HG02759 (cell line): Measurements from ENCODE around the gene RFTN1.
A peak's percentile ranks its signal among the peaks of the same experiment; 100 is the strongest.

Source experiments
- ATAC-seq: cut with Tn5 transposase; IDR thresholded peaks from one replicate; pipeline ENCODE4 v1.9.1; 2021; ENCODE audit warnings: mild to moderate bottlenecking, moderate library complexity; ENCODE audit not compliant: unreplicated experiment

Gene RFTN1

DNA sequence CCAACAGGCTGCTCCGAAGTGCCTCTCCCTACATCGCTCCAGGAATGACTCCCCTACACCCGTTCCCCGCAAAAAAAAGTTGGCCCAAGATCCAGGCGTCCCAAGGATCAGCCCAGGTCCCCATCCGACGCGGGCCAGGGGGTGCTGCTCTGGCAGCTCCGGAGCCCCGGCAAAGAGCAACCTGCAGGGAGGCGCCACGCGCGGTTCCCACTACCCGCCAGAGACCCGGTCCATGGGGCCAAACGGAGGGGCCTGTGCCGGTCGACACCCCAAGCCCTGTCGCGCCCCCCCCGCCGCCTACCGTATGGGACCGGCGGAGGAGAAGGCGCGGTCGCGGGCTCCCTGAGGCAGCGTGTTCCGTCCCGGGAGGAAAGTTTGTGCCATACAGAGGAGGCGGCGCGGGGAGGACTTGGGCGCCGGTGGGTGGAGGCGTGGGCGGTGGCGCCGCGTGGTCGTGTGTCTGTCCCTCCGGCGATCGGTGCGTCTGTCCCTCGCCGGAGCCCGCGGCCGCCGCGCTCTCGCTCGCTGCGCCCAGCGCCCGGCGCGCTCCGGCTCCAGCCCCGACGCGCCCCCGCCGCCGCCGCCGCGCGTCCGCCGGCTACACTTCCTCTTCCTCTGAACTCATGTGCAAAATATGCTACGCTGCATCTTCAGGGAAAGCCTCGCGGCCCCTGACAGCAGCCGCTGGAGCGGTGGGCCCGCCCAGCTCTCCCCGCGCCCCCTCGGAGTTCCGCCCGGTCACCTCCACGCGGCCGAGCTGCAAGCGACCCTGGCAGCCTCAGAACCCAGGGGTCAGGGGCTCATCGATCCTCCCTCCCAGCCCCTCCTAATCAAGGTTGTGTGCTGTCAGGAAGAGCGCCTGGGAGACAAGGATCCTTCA lies at the start of gene RFTN1:
TSS of gene RFTN1 (minus strand) at position 559 of the 880 bp plus-strand sequence. CDS start 19,830 bp downstream, outside the sequence.
- no peak for ATAC-seq

DNA sequence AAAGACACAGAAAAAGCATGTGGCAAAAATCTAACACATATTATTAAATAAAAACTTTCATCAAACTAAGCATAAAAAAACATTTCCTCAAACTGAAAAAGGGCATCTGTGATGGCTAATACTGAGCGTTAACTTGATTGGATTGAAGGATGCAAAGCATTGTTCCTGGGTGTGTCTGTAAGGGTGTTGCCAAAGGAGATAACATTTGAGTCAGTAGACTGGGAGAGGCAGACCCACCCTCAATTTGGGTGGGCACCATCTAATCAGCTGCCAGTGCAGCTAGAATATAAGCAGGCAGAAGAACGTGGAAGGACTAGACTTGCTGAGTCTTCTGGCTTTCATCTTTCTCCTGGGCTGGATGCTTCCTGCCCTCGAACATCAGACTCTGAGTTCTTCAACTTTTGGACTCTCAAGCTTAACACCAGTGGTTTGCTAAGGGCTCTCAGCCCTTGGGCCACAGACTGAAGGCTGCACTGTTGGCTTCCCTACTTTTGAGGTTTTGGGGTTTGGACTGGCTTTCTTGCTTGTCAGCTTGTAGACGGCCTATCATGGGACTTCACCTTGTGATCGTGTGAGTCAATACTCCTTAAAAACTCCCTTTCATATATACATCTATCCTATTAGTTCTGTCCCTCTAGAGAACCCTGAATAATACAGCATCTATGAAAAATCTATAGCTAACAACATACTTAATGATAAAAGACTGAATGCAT lies 46.3 kb upstream of the RFTN1 start:
- ATAC-seq: no peak

DNA sequence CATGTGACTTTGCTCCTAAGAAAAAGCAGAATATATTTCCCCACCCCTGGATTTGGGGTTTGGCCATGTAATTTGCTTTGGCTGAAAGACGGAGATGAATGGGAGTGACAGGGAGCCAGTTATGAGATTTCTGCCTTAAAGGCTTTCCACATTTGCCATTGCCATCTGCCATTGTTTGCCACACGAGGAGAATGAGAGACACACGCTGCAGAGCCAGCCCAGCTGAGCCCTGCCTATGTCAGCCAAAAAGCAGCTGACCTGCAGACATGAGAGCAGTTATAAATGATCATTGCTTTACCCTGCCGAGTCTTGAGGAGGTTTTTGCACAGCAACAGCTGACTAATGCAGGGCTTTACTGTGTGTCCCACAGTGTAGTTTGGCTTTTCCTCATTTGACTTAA lies 40.6 kb upstream of the RFTN1 start:
- no peak for ATAC-seq

GRCh38 chr3:16552757-16553156 lies 39.3 kb upstream of the RFTN1 start:
- ATAC-seq: no peak

DNA sequence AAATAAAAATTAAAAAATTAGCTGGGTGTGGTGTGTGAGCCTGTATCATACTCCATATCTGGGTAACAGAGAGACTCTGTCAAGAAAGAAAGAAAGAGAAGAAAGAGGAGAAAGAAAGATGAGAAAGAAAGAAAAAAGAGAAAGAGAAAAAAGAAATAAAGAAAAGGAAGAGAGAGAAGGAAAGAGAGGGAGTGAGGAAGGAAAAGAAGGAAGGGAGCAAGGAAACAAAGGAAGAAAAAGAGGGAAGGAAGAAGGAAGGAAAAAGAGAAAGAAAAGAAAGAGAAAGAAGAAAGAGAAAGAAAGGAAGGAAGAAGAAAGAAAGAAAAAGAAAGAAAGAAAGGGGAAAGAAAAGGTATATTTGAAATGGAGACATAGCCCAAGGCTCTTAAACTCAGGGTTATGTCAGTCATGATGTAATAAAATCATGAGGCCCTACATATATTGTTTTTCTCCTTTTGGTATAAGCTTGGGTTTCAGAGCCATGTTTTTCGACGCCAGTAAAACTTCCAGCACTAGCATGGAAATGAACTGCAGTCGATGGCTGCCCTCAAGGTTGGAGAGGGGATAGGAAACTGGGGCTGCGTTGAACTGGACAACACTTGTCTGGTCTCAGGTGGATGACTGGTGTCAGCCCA lies 38.0 kb upstream of the RFTN1 start:
- ATAC-seq: no peak

DNA sequence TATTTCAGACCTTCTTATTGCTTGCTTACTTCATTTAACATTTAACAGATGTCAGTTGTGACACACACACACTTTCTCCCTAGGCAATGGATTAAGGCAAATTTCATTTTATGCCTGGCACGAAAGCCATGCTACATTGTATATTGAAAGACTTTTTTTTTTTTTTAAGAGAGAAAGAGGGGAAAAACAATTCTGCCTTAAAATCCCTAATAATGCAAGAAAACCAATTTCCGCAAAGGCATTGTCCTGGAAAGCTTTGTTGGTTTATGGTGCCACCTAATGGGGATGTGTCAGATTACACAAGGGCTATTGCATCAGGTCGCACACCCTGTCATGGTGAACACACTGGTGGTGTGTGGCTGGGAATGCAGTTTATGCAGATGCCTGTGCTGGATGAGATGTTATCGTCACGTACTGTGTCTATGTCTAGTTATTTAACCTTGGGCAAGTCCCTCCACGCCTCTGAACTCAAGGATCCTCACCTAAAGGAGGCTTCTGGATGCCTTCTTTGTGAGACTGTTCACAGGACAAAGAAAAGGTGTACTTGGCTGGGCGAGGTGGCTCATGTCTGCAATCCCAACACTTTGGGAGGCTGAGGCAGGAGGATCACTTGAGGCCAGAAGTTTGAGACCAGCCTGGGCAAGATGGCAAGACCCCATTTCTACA lies 37.3 kb upstream of the RFTN1 start:
- ATAC-seq: peak; percentile 92

GRCh38 chr3:16550305-16550675 lies 36.8 kb upstream of the RFTN1 start:
- peak; percentile 30 for ATAC-seq

- no peak for ATAC-seq
Measured at GRCh38 chr3:16548721-16549120, 35.2 kb upstream of the RFTN1 start.

GRCh38 chr3:16547561-16548357 lies 34.3 kb upstream of the RFTN1 start:
- no peak for ATAC-seq

DNA sequence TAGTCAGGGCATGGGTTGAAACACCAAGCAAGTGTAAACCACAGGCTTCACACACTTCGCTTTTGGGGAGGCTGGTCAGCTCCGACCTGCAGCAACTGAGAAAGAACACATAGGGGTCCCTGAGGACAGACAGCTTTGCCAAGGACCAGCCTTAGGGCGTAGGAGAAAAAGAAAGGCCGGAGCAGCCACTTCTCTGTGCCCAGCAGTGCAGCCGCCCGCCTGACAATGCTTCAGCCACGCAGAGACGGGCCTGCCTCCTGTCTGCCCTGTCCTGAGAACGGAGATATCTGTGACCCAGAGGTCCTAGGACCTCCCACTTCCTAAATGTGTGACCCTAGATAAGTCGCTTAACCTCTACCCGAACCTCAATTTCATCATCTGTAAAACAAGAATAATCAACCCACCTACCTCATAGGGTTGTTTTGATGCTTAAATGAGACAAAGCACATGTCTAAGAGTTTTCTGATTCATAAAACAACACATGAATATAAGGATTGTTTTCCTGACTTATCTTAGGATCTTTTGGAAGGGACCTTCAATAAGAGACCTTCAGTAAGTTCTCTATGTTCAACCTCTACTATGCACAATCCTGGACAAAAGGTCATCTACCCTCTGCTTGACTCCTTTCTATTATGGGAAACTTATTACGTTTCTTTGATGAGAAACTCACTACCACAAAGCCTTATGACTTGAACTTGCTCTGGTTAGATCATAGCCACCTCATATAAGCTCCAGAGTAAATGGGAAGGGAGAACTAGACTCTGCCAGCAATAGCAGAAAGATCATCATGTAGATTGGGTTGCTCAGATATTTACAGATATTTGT lies 32.9 kb upstream of the RFTN1 start:
- ATAC-seq: no peak

DNA sequence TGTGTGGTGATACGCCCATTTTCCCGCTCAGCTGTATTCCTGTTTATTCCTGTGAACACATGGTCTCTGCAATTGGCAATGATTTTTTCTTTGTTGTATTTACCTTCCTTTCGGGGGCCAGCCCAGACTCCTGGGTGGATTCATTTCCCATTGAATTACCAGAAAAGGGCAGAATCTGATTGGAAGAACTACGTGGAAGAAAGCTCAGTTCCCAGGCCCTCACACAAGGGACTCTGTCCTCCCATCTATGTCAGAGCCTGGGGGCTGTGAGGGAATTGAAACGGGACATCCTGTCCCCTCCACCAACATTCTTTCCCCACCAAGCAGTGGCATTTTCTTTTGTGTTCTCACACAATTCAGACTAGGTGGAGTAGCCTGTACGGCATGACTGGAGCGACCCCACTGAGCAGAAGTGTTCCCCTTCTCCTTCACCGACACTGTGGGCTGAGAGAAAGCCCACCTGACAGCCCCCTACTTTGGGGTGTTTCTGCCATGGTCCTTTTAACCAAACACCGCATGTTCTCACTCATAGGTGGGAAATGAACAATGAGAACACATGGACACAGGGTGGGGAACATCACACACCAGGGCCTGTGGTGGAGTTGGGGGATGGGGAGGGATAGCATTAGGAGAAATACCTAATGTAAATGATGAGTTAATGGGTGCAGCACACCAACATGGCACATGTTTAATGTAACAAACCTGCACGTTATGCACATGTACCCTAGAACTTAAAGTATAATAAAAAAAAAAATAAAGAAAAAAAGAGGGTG lies 32.1 kb upstream of the RFTN1 start:
- no peak for ATAC-seq

DNA sequence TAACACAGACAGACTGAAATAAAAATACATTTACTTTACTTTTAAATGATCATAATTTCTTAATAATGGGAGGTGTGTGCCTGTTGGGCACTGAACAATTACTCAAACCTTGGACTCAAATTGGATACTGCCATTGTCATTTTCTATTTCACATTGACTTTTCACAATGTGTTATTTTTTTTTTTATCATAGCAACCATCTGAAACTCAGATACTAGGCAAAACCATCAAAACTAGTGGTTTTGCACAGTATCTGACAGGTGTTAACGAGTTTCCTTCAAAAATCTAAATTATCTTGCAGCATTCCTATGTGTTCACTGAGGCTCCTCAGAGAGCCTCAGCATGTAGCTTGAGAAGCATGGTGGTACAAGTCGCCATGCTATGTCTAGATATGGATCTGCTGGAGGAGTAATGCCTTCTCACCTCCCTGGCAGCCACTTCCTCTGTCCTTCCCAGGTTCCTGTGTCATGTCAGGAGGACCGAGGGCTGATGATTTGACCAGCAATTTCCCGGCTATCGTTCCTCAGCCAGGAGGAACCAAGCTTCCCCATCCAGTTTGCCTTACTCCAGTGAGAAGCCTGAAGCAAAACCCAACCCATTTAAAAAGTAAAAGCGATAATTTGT lies 29.9 kb upstream of the RFTN1 start:
- ATAC-seq: no peak

DNA sequence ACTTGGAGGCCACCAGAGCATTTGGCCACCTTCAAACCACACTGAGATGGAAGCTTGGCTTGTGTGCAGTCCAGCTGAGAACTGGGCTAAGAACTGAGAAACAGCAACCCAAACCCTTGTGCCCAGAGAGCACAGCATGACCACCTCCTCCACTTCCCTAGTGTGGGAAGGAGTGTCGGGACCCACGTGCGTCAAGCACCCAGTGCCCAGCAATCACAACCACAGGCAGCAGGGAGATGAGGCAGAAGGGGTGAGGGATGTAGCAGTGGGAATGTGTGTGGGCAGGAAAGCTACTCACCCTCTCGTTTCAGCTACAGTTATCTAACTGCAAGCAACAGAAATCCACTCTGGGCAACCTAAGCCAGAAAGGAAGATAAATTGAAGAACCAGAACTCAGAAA lies 25.0 kb upstream of the RFTN1 start:
- no peak for ATAC-seq

DNA sequence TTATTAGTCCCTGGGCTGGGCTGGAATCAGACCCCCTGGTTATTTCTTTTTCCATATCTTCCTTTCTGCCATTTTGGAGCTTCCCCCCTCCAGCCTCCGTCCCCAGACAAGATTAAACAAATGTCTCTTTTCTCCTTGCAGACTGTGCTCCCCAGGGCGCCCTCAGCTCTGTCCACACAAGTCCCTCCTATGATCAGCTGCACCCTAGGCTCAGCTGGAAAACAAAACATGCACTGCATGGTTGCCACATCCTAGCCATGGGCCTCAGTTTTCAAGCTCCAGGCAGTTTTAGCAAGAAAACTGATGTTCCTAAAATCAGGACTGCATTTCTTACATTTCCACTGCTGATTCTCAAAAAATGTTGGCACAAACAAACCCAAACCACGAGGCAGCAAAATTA lies 23.5 kb upstream of the RFTN1 start:
- no peak for ATAC-seq

GRCh38 chr3:16536344-16536663 lies 22.8 kb upstream of the RFTN1 start:
- ATAC-seq: no peak

DNA sequence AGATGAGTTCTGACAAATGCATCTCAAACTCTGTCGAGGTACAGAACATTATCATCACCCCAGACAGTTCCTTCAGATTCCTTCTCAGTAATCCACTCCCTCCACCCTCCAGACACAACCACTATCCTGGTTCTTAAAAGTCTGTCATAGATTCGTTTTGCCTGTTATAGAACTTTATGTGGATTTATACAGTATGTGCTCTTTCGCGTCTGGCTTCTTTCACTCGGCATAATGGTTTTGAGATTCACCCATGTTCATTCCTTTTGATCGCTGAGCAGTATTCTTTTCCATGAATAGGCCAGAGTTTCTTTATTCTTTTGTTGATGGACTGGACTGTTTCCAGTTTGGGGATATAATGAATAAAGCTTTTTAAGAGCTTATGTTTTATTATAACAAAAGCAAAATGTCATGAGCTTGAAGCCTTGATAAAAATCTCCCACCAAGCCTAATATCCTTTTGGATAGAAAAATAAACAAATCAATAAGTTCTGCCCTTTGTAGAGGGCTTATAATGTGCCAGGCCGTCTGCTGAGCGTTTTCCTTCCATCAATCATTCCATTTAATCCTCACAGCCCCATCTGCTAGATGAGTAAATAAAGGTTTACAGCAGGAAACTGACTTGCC lies 21.3 kb upstream of the RFTN1 start:
- ATAC-seq: no peak

GRCh38 chr3:16533928-16534574 lies 20.6 kb upstream of the RFTN1 start:
- ATAC-seq: no peak

- ATAC-seq: no peak
Measured at GRCh38 chr3:16529264-16529663, 15.8 kb upstream of the RFTN1 start.
